ENCODE data around the gene TGM1.

The TGM1 gene

DNA sequence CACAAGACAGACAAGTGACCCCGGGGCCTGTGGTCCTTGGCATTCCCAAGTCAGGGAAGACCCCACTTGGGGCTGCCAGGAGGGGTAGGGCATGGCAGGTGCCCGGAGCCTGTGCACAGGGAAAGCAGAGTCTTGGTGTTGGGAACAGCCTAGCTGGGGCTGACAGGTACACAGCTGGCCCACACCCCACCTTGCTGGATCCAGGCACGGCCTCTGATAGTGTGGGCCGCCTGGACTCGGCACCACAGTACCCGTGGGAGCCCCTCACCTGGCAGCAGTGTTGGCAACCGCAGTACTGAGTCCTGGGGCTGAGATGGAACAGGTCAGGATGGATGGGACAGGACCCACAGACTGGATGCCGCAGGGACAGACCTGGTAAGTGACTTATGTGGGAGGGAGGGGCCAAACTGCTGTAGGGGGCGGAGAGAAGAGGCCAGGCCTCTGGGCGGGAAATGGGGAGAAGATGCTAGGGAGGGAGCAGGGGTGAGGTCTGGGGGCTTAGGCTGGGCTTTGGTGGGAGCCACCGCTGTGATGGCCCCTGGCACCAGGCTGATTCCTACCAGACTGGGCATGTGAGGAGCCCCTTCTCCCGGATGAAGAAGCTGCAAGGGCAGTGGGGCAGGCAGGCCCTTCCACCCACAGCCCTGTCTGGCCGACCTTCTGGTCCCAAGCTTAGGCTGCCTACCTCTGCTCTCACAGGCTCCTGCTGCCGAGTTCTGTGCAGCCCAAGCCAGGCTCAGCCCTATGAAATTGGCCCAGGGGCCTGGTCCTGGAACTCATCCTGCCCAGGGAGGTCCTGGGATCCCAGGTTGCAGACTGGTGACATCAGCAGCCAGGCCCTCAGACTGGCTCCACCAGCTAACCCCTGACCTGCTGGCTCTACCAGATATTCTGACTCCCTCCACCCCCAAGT, at the start of gene TGM1:
TSS of gene TGM1 (minus strand) at position 357 of the 913 bp plus-strand sequence. CDS start 825 bp downstream, outside the sequence.
- in situ Hi-C loops (cut with HindIII; ENCODE audit: low sequenced_read_pairs), result no loop called here

DNA sequence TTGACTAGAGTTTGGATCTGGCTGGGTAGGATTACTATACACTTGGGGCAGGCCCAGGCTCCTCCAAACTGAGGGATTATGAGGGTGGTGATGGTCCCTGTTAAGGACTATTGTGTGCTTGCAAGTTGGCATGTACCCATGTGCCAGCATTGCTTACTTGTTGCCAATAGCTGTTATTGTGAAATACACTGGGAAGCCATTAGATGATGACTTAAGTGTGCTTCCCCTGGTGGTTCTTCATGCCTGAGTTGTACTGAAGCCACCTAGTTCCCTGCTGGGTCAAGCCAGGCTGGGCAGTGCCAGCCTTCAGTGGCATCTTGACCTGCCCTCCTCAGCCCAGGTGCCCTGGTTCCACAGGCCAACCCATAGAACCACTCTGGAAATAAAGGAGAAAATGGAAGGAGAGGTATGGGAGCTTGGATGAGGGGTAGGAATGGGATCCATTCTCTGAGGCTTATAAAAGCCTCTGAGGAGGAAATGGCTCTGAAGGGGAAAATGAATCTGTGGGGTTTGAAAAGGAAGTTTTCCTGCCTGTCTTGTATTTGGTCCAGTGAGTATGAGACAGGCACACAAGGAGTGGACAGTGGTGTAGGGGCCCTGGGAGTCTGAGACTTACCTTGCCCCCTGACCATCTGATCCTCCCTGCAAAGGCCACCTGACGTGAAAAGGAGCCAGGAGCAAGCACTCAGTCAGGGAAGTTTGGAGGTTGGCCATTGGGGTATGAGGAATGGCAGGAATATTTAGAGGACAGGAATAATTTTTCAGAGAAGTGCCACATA, 49.0 kb upstream of the TGM1 start:
- in situ Hi-C loops (cut with HindIII; ENCODE audit: low sequenced_read_pairs), result no loop called here

DNA sequence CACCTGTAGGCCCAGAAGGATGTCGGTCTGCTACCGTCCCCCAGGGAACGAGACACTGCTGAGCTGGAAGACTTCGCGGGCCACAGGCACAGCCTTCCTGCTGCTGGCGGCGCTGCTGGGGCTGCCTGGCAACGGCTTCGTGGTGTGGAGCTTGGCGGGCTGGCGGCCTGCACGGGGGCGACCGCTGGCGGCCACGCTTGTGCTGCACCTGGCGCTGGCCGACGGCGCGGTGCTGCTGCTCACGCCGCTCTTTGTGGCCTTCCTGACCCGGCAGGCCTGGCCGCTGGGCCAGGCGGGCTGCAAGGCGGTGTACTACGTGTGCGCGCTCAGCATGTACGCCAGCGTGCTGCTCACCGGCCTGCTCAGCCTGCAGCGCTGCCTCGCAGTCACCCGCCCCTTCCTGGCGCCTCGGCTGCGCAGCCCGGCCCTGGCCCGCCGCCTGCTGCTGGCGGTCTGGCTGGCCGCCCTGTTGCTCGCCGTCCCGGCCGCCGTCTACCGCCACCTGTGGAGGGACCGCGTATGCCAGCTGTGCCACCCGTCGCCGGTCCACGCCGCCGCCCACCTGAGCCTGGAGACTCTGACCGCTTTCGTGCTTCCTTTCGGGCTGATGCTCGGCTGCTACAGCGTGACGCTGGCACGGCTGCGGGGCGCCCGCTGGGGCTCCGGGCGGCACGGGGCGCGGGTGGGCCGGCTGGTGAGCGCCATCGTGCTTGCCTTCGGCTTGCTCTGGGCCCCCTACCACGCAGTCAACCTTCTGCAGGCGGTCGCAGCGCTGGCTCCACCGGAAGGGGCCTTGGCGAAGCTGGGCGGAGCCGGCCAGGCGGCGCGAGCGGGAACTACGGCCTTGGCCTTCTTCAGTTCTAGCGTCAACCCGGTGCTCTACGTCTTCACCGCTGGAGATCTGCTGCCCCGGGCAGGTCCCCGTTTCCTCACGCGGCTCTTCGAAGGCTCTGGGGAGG, 47.9 kb upstream of the TGM1 start, which contains the start of gene LTB4R:
TSS of gene LTB4R (plus strand) at position 857 of the 959 bp plus-strand sequence. CDS start 4,150 bp downstream, outside the sequence.
- in situ Hi-C loops (cut with HindIII; ENCODE audit: low sequenced_read_pairs), result no loop called here

DNA sequence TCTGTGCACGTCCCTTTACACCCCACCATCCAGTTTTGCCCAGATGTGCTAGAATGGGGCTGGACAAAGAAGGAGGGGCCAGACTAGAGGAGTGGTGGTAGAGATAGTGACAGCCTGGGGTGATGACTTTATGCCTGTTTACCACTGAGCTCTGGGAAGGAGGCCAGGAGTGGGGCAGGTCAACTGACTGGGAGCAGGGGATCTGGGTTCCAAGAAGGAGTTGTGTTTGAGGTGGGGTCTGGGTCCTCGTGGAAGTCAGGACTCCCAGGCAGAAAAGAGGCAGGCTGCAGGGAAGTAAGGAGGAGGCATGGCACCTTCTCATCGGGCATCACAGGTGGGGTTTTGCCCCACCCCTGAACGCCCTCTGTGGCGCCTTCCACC, 47.3 kb upstream of the TGM1 start:
- in situ Hi-C loops (cut with HindIII; ENCODE audit: low sequenced_read_pairs), result no loop called here

DNA sequence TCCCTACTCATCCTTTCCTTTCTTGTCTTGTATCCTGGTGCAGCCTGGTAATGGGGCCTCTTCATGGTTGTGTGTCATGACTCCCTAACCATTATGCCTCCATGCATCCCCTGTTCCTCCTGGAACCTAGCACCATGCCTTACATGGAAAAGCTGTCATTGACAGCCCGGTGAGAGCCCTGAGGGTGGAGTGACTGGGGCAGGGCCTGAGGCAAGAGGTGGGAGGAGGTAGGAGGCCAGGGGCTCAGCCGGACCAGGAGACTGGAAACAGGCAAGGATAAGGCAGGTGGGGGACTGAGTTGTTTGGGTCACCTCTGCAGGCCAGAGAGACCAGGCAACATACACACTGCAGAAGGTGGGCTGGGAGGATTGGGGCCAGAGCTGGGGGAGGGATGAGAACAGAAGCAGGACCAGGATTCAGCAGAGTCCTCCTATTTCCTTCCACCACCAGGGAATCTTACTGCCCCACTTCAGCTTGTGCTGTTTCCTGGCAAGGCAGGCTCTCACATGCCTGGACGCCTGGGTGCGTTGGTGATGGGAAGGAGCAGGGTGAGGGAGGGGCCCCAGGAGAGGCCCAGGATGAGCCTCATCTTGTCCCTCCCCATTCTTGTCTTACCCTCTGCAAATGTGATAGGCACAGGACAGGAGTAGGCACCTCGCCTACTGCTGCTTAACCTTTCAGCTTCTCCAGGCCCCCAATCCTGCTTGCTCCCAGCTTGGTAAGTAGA, 46.7 kb upstream of the TGM1 start, which contains the start of gene LTB4R2:
TSS of gene LTB4R2 (plus strand) at position 603 of the 727 bp plus-strand sequence. CDS start 525 bp downstream, outside the sequence.
- in situ Hi-C loops (cut with HindIII; ENCODE audit: low sequenced_read_pairs), result no loop called here

DNA sequence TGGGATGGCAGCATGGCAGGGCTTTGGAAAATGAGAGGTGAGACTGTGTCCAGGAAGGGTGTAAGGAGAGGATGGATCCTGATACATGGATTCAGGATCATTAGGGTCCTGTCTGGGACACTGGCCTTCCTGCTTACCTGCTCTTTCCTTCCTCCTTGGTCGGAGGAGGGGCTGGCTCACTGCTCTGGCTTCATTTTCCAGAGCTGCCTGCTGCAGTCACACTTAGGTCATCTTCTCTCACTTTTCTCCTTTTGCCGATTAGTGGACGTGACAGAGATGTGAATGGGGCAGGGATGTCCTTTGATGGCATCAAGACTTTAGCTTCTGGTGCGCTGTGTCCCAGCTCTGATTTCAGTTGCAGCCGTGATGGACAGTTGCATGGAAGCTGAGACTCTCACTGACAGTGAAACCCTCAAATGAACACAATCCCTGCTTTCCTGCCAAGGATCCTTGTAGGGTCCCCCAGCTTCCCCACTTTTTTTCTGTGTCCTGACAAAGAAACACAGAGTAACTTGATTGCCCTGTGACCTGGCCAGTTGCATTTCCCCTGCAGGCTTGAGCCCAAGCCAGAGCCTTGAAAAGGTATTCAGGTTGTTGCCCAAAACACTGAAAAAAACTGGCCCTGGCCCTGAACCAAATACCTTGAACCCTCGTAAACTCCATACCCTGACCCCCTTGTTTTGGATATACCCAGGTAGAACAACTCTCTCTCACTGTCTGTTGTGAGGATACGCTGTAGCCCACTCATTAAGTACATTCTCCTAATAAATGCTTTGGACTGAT, 45.6 kb upstream of the TGM1 start:
- in situ Hi-C loops (cut with HindIII; ENCODE audit: low sequenced_read_pairs), result no loop called here

DNA sequence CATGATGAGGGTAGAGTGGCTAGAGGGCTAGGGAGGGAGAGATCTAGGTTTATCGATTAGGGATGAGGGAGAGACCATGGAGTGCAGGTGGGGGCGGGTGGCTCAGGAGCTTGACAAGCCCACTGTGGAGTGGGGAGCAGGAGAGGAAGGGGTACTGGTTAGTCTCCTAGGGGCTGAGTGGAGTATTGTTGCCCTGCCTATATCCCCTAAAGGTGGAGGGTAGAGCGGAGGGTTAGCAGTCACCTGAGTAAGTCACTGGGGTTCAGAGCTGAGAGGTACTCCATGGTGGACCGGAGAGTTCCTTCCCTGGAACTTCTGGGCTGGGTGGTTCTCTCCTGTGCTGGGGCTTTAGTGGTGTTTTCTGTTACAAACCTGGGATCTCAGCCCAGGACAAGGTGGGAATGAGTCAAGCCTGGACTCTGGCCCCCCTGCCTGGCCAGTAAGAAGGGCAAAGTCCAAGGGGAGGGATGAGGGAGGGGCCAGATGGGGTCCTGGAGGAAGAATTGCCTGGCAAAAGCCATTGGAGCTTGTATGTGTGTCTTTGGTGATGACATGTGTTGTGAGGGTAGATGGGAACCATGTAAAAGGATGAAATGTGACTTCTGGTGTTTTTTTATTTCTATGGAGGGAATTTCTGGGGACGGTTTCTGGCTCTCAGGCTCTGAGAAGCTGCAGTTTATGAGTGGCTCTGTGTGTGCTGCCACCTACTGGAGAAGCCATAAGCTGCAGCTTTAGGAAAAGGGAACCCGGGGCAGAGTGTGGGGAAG, 44.8 kb upstream of the TGM1 start, which contains the start of gene CIDEB:
TSS of gene CIDEB (minus strand) at position 403 of the 767 bp plus-strand sequence. CDS start at position 284, 119 bp downstream.
- in situ Hi-C loops (cut with HindIII; ENCODE audit: low sequenced_read_pairs), result no loop called here

DNA sequence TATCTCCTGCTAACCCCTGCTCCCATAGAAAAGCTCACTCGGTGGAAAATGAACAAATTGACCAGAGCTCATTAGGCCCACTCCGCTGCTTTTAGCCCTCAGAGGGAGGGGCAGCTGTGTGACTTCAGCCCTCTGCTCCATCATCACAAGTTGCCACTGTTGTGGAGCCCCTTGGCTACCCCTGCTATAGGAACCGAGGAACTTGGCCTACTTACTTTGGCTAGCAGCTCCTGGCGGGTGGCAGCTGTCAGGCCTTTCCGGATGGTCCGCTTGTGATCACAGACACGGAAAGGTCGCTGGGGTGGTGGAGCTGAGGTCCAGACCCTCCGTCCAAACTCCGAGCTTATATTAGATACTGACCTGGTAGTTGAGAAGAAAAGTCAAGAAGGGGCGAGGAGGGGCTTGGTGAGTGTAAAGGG, 44.2 kb upstream of the TGM1 start:
- in situ Hi-C loops (cut with HindIII; ENCODE audit: low sequenced_read_pairs), result no loop called here

DNA sequence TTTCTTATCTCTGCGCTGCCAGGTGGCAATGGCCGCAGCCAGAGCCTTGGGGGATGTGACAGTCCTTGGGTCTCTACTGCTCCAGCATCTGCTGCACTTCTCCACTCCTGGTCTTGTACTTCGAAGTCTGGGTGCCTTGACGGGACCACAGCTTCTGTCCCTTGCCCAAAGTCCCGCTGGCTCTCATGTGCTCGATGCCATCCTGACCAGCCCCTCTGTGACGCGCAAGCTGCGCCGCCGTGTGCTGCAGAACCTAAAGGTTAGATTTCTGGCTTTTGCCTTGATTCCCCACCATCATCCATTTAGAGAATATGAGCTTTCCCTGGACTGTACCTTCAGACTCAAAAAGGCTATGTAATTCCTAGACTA, 41.0 kb upstream of the TGM1 start:
- in situ Hi-C loops (cut with HindIII; ENCODE audit: low sequenced_read_pairs), result no loop called here

DNA sequence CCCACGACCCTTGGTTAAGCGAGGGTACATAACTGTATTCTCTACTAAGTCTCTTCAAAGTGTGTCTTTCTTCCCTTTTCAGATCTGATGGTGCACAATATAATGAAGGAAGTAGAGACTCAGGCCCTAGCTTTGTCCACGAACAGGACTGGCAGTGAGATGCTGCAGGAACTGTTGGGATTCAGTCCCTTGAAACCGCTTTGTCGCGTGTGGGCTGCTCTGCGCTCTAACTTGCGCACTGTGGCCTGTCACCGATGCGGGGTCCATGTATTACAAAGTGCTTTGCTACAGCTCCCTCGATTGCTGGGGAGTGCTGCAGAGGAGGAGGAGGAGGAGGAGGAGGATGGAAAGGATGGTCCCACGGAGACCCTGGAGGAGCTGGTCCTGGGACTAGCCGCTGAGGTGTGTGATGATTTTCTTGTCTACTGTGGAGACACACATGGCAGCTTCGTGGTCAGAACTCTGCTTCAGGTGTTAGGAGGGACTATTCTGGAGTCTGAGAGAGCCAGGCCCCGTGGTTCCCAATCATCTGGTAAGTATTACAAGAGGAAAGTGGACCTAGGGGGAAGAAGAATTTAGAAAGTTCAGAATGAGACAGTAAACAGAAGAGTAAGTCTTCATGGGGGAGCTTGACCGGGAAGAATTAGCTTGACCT, 37.5 kb upstream of the TGM1 start:
- in situ Hi-C loops (cut with HindIII; ENCODE audit: low sequenced_read_pairs), result no loop called here

DNA sequence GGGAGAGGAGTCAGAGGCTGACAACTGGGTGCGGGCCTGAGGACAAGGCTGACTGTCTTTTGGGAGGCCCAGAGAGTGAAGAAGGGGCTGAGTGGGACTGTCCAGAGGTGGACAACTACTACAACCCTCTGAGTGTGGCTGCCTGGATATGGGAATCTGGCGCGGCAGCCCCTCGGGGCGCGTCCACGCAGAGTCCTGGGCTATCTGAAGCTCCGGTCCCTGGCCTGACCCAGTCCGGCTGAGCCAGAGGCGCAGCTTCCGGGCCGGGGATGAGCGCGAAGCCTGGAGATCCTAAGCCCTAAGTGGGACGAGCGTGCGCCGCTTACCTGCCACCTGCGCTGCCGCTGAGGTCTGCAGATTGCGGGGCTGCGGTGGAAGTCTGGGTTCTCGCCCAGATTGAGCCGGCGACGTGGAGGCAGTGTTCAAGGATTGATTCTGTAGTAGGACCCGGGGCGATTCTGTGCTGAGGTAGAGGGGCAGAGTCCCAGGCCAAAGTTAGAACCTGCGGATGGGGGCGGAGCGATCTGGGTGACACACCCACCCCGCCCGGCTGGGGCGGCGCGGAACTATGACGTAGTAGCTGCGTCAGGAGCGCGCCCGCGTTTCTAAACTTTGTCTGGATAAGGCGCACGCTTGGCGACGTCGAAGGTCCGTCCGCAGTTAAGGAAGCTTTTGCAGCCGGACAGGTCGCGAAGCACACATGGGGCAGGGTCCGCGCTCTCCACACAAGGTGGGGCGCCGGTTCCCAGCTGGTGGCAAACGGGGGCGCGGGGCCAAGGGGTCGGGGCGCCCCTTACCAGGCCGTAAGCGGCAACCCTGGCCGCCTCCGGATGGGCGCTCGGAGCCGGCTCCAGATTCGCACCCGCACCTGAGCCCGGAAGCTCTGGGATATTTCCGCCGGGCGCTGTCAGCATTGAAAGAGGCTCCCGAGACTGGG, 36.5 kb upstream of the TGM1 start, which contains the start of the genes DHRS1 and NOP9:
TSS of gene DHRS1 (minus strand) at position 526 of the 937 bp plus-strand sequence. CDS start 674 bp downstream, outside the sequence.
TSS of gene NOP9 (plus strand) at position 596 of the 937 bp plus-strand sequence. CDS start at position 701, 105 bp downstream.
- in situ Hi-C loops (cut with HindIII; ENCODE audit: low sequenced_read_pairs), result no loop called here

DNA sequence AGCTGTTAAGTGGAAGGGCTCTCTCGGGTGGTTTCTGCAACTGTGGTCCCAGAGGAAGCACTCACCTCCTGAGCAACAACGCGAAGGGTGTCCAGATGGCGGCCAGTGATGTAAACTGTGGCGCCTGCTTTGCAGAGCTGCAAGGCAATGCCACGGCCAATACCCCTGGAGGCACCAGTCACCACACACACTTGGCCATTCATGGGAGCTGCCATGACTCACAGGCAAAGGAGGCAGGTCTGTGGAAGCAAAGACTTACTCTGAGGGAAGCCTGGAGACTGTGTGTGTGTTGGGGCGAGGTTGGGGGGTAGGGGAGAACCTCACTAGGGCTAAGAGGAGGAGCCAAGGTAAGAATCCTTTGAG, 35.9 kb upstream of the TGM1 start:
- in situ Hi-C loops (cut with HindIII; ENCODE audit: low sequenced_read_pairs), result no loop called here

DNA sequence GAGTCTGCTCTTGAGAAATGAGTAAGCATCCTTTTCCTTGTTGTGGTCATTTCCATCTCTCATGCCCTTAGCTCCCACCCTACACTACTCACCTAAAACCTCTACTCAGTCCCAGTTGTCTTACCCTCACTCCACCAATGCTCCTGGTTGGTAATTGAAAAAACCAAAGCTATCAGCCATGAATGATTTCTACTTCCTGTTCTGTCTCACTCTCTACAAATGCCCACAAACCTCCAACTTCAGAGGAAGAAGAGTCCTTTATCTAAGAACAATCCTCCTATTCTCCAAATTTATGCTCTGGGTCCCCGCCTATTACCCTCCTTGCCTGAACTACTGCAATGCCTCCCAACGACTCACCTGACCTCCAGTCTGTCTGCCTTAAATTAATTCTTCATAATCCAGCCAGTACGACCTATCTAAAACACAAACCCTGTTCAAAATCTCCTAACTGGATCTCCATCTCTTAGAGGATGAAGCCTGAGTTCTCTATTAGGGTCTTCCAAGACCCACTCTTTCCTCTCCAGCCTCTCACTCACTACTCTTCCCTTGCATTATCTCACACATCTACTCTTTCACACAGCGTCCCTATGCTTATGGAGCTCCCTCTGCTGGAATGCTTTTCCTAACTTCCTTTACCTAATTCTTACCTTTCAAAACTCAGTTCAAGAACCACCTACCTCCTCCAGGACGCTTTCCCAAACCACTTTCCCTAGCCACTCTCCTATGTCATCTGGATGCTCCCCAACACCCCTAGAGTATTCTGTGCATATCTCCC, 34.4 kb upstream of the TGM1 start:
- in situ Hi-C loops (cut with HindIII; ENCODE audit: low sequenced_read_pairs), result no loop called here

DNA sequence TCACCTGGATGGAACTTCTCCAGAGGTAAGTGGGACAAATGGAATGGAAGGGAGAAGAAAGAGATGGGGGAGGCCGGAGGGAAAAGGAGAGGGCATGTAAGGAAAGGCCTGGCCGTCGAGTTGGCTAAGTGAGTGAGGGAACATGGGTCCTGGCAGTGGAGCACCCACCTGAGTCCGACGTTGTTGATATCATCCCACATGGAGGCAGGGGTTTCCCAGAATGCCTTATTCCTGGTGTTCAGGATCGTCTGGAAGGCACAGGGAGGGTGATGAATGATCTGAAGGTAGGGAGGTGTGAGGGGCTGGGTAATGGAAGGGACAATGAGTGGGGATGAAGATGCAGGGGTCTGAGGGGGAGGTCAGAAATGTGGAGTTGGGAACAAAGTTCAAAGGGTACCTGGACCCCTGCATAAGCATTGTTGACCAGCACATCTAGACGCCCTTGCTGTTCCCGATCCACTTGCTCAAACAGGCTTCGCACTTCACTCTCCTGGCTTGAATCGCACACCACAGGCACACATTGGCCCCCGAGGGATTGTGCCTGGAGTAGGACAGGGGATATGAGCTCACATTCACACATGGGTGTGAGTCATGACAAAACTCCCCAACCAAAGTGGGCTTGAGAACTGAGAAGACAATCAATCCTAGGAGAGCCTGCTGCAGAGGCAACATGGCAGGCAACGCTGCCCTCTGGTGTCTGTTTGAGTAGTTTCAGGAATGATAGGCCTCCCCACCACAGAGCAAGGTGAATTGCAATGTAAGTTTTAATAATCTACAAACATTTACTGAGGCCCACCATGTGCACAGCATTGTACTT, 33.6 kb upstream of the TGM1 start:
- in situ Hi-C loops (cut with HindIII; ENCODE audit: low sequenced_read_pairs), result no loop called here

DNA sequence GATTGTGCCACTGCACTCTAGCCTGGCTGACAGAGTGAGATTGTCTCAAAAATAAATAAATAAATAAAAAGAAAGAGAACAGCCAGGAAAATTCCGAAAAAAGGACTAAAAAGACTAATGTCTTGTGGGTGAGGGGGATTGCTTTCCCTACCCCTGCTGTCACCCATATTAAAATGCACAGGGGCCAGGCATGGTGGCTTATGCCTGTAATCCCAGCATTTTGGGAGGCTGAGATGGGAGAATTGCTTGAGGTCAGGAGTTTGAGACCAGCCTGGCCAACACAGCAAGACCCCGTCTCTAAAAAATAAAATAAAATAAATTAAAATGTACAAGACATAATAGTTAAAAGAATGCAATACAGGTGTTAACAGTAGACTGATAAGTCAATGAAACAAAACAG, 30.5 kb upstream of the TGM1 start:
- in situ Hi-C loops (cut with HindIII; ENCODE audit: low sequenced_read_pairs), result no loop called here

All from DLD1 (cell line).